ENCODE results near the gene DPY19L2.
"Not testable (repeated sequence)": the region's sequence is repeated elsewhere in the genome, so short reads cannot be mapped to it uniquely, and the experiment has no call there.

The DPY19L2 gene

GRCh38 chr12:63584426-63584825 lies 83.9 kb downstream of the DPY19L2 start:
- not testable (repeated sequence) for DNase-seq (ENCODE audit: insufficient read length, low spot score); FAIRE-seq

DNA sequence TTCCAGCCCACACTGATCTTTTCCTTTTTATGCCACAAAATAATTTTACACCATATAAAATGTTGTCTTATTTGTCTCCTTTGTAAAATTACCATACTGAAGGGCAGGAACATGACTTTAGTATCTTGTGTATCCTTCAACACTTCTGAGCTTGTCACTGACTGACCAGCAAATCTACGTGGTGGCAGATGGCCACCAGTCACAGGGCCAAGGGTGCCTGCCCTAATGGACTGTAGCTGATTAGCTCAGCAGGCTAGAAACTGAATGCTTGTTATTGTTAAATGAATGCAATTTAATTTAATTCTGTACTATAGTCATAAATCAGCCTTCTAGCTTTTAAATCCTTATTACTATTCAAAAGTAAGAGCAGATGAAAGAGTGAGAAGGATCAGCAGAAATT lies 85.0 kb downstream of the DPY19L2 start:
- FAIRE-seq; DNase-seq (ENCODE audit: insufficient read length, low spot score): not testable (repeated sequence)

DNA sequence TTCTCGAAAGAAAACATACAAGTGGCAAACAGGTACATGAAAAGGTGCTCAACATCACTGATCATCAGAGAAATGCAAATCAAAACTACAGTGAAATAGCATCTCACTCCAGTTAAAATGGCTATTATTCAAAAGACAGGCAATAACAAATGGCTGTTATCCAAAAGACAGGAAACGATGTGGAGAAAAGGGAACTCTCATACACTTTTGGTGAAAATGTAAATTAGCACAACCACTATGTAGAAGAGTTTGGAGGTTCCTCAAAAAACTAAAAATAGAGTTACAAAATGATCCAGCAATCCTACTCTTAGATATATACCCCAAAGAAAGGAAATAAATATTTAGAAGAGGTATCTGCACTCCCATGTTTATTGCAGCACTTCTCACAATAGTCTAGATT lies 90.7 kb downstream of the DPY19L2 start:
- FAIRE-seq; DNase-seq (ENCODE audit: insufficient read length, low spot score): not testable (repeated sequence)

GRCh38 chr12:63572038-63572437 lies 96.3 kb downstream of the DPY19L2 start:
- not testable (repeated sequence) for FAIRE-seq; DNase-seq (ENCODE audit: insufficient read length, low spot score)

DNA sequence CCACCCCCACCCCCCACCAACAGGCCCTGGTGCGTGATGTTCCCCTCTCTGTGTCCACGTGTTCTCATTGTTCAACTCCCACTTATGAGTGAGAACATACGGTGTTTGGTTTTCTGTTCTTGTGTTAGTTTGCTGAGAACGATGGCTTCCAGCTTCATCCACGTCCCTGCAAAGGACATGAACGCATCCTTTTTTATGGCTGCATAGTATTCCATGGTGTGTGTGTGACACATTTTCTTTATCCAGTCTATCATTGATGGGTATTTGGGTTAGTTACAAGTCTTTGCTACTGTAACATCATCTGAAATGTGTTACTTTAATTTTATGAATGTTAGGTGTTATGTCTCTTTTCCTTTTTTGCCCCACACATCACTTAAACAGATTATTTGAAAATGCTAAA lies 109.8 kb downstream of the DPY19L2 start:
- not testable (repeated sequence) for DNase-seq (ENCODE audit: insufficient read length, low spot score); FAIRE-seq

- FAIRE-seq: not testable (repeated sequence)
Measured at GRCh38 chr12:63551397-63551796, 116.9 kb downstream of the DPY19L2 start.

GRCh38 chr12:63549034-63549433 lies 119.3 kb downstream of the DPY19L2 start:
- DNase-seq (ENCODE audit: insufficient read length, low spot score); FAIRE-seq: not testable (repeated sequence)

More at GRCh38 chr12:63551397-63551796, 116.9 kb downstream of the DPY19L2 start:
- not testable (repeated sequence) for DNase-seq (ENCODE audit: insufficient read length, low spot score)

GRCh38 chr12:63545298-63545916 lies 122.9 kb downstream of the DPY19L2 start:
- not testable (repeated sequence) for DNase-seq (ENCODE audit: insufficient read length, low spot score); FAIRE-seq

DNA sequence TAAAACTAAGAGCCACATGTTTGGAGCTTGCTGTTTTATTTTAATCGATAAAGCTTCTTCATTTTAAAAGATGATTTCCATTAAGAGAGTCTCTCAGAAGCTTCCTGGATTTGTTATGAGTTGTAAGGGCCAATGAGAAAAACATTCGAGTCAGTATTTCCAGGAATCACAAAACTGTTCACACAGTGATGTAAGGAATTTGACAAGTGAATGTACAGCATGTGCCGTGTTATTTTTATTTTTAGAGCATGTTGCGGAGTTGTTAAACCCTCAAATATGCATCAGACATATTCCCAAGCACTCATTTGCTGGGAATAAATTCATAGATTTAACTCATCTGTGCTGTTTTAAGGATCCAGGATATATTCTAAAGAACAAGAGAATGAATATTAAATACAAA lies 129.6 kb downstream of the DPY19L2 start:
- not testable (repeated sequence) for FAIRE-seq; DNase-seq (ENCODE audit: insufficient read length, low spot score)

DNA sequence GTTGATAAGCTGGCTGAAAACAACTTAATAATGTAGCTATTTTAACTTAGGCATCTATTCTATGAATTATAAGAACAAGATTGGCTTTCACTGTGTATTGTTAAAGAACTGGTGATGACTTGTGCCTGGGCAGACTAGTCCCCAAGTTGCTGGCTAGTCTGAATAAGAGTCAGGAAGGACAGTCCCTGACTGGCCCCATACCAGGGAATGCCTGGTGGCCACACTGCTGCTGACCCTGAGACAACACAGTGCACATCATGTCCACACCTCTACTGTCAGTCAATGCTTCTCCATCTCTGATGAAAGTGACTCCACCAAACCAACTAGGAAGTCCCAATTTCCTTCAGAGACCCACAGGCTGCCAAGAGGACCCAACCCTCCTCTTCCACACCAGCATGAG lies 130.5 kb downstream of the DPY19L2 start:
- FAIRE-seq; DNase-seq (ENCODE audit: insufficient read length, low spot score): not testable (repeated sequence)

- DNase-seq (ENCODE audit: insufficient read length, low spot score); FAIRE-seq: not testable (repeated sequence)
Measured at GRCh38 chr12:63529641-63530040, 138.7 kb downstream of the DPY19L2 start.

GRCh38 chr12:63525831-63526230 lies 142.5 kb downstream of the DPY19L2 start:
- FAIRE-seq: no peak
- DNase-seq (ENCODE audit: insufficient read length, low spot score): no peak
- TF ChIP-seq TAF1 (IDR thresholded peaks at IDR 0.05; ENCODE audit: low read depth, low read length) (no peak), PAX5 (IDR thresholded peaks at IDR 0.05; ENCODE audit: insufficient read depth, low read length, severe bottlenecking) (no peak), POU2F2 (IDR thresholded peaks at IDR 0.05; ENCODE audit: low read depth, low read length) (no peak), POLR2A (IDR thresholded peaks at IDR 0.05; ENCODE audit: low read depth, low read length) (no peak), SPI1 (IDR thresholded peaks at IDR 0.05; ENCODE audit: low read depth, low read length) (no peak), POLR2AphosphoS5 (IDR thresholded peaks at IDR 0.05; ENCODE audit: low read depth, low read length) (no peak)

DNA sequence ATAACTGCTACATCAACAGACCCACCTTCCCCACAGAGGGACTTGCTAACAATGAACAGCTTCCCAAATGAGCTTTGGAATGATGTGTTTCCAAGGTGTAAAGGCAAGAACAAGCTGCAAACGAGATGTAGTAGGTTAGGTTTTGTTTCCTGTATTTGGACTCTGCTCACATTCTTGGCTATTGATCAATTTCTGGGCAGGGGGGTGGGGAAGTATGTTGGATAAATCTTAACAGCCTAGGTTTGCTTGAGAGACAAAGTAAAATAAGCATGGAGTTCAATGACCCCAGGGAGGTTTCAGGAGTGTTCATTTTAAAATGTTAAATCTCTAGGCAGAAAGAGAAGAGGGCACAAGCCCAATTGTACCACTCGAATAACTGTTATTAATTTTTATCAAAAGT lies 146.6 kb downstream of the DPY19L2 start:
- no peak for TF ChIP-seq TAF1 (IDR thresholded peaks at IDR 0.05; ENCODE audit: low read depth, low read length)
- TF ChIP-seq SPI1 (IDR thresholded peaks at IDR 0.05; ENCODE audit: low read depth, low read length): no peak
- no peak for TF ChIP-seq POU2F2 (IDR thresholded peaks at IDR 0.05; ENCODE audit: low read depth, low read length)
- no peak for TF ChIP-seq POLR2A (IDR thresholded peaks at IDR 0.05; ENCODE audit: low read depth, low read length)
- no peak for TF ChIP-seq PAX5 (IDR thresholded peaks at IDR 0.05; ENCODE audit: insufficient read depth, low read length, severe bottlenecking)
- TF ChIP-seq POLR2AphosphoS5 (IDR thresholded peaks at IDR 0.05; ENCODE audit: low read depth, low read length): no peak
- FAIRE-seq: no peak
- DNase-seq (ENCODE audit: insufficient read length, low spot score): no peak

Data from GM12891 (cell line).